HG02943 (cell line): ENCODE data around the gene CH25H.

Source experiments
- ATAC-seq: cut with Tn5 transposase; IDR thresholded peaks from one replicate; pipeline ENCODE4 v1.9.1; 2021; ENCODE audit warnings: mild to moderate bottlenecking, low read depth, moderate library complexity; ENCODE audit not compliant: unreplicated experiment

Gene CH25H

GRCh38 chr10:89235073-89235798, 28.1 kb upstream of the CH25H start:
- no peak for ATAC-seq

GRCh38 chr10:89233033-89233432, 25.9 kb upstream of the CH25H start:
- ATAC-seq, result no peak

GRCh38 chr10:89228962-89229361, 21.8 kb upstream of the CH25H start:
- ATAC-seq, result no peak

GRCh38 chr10:89228146-89228545, 21.0 kb upstream of the CH25H start:
- no peak for ATAC-seq

GRCh38 chr10:89226891-89227290, 19.8 kb upstream of the CH25H start:
- no peak for ATAC-seq

GRCh38 chr10:89224739-89225443, 17.8 kb upstream of the CH25H start:
- ATAC-seq, result no peak

- ATAC-seq, result no peak
These were observed 14.8 kb upstream of the CH25H start for GRCh38 chr10:89221919-89222318.

GRCh38 chr10:89219513-89220218, 12.5 kb upstream of the CH25H start:
- no peak for ATAC-seq

- no peak for ATAC-seq
These were observed 10.2 kb upstream of the CH25H start for GRCh38 chr10:89217057-89217990.

GRCh38 chr10:89216056-89216455, 8.9 kb upstream of the CH25H start:
- ATAC-seq, result no peak

GRCh38 chr10:89215511-89215910, 8.4 kb upstream of the CH25H start:
- ATAC-seq, result no peak

- ATAC-seq, result no peak
These were observed 7.5 kb upstream of the CH25H start for GRCh38 chr10:89214566-89215165.

- no peak for ATAC-seq
These were observed 6.2 kb upstream of the CH25H start for GRCh38 chr10:89213191-89213808.

- no peak for ATAC-seq
These were observed 3.8 kb upstream of the CH25H start for GRCh38 chr10:89210794-89211425.

- no peak for ATAC-seq
These were observed 2.6 kb upstream of the CH25H start for GRCh38 chr10:89209718-89210117.

- ATAC-seq, result no peak
These were observed 859 bp upstream of the CH25H start for GRCh38 chr10:89207801-89208551.

- no peak for ATAC-seq
These were observed 526 bp downstream of the CH25H start for GRCh38 chr10:89206402-89207180.
